HG02840 (cell line): ENCODE measurements around the gene RNF157.
"Not testable (repeated sequence)": the region's sequence is repeated elsewhere in the genome, so short reads cannot be mapped to it uniquely, and the experiment has no call there.

Source experiments
- ATAC-seq: cut with Tn5 transposase; IDR thresholded peaks from one replicate; pipeline ENCODE4 v1.9.1; 2021; ENCODE audit warnings: mild to moderate bottlenecking, moderate library complexity, moderate number of reproducible peaks; ENCODE audit not compliant: unreplicated experiment, low FRiP score

The RNF157 gene

DNA sequence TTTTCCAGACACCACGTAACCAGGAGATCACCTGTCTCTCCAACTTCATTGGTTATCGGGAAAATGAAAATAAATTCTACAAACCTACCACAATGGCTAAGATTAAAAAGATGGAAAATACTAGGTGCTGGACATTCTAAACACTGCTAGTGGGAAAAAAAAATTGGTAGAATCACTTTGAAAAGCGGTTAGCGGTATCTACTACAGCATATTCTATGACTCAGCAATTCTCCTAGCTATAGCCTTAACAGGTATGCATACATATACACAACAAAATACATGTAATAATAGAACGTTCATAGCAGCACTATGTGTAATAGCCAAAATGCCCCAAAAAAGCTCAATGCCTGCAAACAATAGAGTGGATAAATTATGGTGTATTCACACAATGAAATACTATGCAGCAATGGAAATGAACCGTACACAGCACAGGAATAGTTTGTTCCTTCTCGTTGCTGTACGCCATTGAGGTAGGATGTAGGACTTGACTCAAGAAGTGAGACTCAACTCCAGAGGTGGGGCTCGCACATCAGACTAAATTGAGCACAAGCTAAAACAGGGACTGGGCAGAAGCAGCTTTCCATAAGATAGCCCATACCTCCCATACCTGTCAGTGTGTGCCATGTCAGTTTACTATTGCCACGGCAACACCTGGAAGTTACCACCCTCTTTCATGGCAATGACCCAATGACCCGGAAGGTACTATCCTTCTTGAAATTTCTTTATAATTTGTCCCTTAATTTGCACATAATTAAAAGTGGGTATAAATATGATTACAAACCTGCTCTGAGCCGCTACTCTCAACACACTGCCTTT is 44.8 kb downstream of the RNF157 start:
- no peak for ATAC-seq

DNA sequence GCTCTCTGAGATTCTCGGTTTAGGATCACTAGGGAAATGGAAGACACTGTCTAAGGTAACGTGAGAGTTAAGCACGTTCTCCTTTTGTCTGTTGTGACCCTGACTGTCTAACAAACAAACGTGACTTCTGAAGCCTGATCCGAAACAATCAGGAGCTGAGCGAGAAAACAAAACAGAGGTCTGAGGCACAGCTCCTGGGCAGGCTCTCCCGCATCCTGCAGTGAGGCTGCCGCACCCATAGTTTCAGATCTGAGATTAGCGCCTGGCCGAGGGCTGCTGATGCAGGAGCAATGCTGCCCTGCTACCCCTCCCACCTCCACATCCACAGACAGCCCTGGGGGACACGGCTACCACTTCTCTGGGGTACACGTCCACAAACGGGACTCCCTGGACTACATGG is 46.7 kb downstream of the RNF157 start:
- no peak for ATAC-seq

DNA sequence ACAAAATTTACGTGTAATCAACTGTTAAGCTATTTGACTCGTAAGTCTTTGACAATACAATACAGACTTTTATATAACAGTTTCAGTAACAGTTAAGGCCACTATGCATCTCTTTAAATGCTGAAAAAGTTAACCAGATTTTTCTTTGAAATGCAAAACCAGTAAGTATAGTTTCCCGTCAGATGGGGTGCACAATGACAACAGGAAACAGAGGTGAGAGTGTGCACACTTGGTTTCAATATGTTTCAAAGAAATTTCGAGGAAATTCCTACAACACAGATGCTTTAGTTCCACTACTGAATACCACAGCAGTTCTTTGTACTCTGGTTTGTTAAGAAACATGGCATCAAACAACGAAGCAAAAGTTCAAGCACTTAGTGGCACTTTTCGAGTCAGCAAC is 48.4 kb downstream of the RNF157 start:
- ATAC-seq, result no peak

DNA sequence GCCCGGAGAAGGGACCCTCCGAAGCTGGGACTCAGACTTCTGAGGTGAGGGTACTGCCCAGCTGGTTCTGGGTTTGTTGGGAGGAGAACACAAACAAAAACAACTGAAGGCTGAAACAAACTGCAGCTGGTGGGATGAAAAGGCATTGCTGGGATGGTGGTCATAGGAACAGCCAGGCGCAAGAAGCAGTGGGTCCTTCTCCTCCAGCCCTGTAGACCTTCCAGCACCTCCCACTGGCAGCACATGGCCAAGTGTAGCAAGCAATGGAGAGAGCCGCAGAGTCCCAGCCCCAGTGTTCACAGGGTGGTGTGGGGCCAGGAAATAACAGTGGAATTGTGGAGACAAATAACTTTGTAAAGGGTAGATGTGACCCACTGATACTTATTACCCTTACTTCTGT is 50.6 kb downstream of the RNF157 start:
- ATAC-seq, result no peak

DNA sequence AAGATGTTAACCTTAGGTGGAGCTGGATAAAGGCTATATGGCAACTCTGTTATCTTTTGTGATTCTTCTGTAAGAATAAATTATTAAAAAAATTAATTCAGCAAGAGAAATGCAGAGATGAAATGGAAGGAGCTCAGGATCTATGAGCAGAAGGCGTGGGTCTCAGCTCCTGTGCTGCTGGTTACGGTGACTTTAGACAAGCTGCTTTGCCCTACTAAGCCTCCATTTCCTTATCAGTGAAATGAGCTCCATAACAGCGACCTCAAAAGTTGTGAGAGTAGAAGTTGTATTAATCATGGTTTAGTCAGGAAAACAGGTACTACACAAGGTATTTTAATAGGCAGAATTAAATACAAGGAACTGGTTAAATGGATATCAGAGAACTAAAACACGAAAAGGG is 51.0 kb downstream of the RNF157 start:
- ATAC-seq, result no peak

DNA sequence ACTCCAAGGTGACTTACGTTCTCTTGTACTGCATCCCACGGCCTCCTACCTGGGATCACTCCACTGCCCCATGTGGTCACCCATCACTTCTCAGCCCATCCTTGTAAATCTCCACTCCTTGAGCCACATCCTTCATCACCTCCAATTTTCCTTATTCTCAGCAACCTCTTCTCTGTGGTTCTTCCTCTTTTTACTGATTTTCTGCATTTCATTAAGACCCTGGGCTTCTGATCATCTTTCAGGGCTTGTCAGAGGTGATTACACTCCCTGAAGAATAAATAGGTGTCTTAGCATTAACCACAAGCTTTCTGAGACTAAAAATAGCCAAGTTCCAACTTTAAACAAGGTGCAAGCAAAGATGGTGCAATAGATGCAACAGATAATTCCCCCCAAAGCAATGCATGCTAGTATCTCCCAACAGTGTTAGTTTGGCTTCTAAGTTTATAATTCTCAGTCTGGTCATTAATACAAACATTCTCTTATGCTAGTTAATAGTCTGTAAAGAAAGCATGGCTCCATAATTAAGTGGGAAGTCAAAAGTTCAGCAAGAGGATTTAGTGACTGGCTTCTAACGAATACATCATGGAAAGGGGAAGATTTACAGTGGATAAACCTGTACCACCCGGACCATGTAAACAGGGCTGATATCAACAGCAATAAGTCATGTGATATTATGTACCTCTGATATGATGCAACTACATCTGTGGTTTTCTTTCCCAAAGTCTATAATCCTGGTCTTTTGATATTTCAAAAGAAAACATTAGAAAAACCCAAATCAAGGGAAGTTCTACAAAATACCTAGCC is 51.9 kb downstream of the RNF157 start:
- no peak for ATAC-seq

DNA sequence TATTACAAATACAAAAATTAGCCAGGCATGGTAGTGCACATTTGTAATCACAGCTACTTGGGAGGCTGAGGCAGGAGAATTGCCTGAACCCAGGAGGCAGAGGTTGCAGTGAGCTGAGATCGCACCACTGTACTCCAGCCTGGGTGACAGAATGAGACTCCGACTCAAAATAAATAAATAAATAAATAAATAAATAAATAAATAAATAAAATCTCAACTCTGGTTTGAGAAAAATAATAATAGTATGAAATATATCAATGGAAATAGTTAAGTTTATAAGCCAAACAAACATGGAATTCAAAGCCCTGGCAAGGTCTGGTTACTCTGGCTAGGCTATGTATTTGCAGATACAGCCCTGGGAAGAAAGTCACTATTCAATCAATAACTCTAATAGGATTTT is 53.5 kb downstream of the RNF157 start:
- not testable (repeated sequence) for ATAC-seq

DNA sequence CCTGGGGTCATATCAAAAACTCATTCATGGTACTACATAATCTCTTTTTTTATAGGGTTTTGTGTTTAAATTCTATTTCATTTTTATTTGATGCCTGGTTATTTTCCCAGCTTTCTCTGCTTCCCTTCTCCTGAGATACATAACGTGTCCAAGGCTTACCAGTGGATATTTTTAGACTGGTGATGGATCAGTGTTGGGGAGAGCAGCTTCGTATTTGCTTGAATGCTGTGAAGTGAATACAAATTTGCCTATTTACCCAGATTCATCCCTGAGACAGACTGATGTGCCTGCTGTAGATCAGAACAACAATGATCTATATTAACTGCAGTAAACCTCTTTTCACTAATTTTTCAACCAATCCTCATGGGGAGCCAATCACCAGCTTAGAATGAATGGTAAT is 56.0 kb downstream of the RNF157 start:
- no peak for ATAC-seq

DNA sequence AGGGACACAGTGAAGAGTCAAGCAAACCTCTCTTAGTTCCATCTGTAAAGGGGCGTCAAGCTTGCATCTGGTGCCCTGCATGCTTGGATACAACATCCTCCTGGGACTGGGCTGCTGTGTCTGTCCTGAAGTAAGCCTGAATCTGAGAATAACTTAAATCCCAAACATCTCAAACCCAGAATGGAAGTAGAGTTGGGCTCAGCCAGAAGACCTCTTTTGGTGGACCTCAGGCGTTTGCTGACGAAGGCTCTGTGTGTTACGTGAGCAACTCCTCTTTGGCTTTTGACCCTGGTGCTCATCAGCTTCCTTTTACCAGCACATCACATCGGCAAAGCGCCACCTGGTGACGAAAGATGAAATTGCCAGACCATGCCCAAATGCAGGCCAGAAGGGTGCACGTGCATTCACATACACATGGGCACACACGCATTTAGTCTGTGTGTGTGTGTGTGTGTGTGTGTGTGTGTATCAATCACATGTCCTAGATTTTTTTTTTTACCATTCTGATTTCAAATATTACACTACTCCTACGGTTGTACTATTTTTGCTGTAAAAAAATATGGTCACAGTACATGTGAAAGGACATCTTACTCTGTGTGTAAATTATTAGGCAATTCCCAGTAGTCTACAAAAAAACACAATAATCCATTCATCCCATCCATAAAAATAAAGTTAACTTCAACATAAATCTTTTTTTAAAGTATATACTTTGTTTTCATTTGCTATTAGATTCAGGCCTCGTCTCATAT is 58.1 kb downstream of the RNF157 start:
- peak; percentile 61 for ATAC-seq

DNA sequence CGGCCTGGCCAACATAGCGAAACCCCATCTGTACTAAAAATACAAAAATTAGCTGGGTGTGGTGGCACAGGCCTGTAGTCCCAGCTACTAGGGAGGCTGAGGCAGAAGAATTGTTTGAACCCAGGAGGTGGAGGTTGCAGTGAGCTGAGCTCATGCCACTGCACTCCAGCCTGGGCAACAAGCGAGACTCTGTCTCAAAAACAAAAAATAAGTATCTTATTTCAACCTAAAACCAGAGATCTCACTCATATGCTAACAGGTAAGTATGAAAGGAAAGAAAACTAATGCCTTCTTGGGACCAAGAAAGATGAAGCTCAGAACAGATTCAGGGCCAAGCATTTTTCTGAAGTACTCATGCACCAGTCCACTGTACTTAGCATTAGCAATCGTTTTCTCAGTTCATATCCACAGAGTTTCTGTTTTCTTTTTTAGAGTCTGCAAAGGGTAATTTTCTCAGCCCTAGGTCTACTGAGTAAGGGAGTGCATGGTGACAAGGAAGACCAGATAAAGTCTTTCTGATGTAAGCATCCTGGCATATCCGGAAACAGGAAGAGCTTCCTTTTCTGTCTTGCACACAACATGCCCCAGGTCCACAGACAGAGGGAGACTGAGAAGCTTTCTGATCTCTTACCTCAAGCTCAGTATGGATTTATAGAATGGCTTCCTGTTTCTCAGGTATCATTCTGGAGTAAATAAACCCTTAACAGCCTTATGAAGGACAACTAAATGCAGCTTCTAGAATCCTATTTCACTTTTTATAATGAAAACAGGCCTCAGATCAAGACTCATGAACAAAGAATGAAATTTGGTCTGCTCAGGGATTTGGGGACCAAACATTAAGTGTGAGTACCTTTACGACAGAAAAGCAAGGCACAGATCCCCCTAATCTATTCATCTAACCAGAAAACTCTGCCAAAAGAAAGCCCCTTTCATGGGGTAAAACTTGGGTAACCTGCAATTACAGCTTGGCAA is 60.5 kb downstream of the RNF157 start:
- no peak for ATAC-seq

DNA sequence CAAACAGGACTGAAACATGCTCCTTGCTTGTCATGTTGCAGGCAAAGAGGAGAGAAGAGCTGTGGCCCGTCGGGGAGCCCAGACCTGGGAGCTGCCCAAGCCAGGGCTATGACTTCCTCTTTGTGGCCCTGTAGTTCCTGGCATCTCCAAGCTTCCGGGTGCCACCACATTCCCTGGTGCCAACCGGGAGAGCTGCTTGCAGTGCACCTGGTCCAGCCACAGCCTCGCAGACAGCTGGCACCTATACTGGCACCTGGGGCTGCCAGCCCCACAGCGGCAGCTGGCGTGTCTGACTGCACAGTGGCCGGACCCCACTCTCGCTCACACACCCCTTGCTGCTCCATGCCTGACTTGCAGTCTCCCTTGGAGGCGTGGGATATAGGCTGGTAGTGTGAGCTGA is 62.2 kb downstream of the RNF157 start:
- no peak for ATAC-seq

DNA sequence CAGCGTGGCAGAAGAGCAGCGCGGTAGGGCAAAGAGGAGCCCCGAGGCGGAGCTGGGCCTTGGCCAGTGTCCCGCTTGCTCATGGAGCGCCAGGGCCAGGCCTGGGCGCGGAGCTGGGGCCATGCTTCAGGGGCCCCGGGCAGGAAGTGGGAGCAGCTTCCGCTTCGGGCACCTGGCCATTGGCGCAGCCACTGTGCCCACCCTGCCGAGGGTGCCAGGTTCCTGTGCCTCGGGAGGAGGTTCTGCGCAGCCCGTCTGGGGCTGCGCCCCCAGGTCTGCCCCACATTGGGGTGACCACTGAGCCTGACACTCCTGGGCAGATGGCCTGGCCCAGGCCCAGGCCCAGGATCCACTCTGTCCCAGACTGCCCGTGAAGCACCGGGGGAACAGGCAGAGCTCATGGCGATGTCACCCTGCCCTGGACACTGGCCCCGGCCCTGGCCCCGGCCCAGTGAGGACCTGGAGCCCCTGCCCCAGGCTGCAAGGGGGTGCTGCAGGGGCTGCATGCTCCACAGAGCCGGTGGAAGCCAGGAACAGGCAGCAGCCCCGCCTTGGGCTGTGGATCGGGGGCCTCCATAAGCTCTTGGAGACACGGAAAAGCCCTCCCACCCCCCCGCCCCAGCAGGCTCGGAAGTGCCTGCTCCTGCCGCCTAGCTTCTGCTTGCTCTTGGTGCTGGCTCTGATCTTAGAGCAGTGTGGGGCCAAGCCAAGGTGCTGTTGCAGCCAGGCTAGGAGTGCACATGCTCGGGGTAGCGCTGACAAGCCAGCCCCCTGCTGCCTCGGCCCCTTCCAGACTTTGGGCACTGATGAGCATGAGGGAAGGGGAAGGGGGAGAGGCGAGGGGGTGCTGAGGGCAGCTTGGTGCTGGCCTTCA is 63.4 kb downstream of the RNF157 start:
- no peak for ATAC-seq

DNA sequence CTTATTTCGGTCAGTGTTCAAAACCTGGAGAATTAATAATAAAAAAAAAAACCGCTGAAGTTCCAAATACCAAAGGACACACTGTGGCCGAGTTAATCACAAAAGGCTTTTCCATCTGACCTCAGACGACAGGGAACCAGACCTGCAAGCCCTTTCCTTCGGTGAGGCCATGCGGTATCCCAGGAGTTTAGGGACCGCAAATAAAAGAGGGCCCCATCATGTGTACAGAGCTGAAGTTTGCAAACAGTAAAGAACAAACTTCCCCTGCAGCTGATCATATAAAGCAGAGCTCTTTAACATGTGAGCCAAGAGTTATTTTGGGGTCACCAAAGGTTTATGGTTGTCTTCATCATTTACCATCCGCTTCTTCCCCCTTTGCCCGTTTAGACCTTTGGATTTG is 66.3 kb downstream of the RNF157 start:
- ATAC-seq, result no peak

DNA sequence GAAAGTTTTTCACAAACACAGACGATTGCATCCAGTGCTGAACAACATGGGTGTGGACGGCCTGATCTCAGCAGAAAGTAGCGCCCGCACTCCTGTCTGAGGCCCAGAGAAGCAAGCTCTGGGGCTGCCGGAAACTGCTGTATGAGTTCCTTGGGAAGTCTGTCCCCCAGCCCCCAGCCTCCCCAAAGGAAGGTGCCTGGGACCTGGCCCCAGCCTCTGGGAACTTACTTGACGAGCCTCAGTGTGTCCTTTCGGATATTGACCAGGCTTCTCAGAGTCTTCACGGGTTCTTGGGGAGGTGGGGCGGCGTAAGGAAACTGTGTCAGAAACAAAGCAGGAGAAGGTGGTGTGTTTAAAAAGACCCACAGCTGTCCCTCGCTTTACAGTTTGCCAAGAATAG is 66.8 kb downstream of the RNF157 start:
- no peak for ATAC-seq

DNA sequence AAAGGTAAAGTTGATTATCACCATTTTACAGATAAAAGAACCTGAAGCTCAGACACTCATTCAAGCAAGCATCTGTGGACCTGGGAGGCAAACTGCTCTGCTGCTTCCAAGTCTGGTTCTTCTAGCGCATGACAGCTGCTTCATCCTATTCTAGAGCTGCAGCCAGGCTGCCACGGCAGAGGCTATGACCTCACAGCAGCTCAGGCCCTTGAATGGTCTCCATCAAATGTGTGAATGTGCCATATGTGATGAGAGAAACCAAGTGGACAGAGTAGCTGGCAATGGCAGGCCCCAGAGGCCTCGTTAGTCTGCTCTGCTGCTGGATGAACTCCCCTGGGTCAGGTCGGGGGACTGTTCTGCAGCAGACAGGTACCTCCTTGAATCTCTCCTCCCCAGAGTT is 68.6 kb downstream of the RNF157 start:
- no peak for ATAC-seq

DNA sequence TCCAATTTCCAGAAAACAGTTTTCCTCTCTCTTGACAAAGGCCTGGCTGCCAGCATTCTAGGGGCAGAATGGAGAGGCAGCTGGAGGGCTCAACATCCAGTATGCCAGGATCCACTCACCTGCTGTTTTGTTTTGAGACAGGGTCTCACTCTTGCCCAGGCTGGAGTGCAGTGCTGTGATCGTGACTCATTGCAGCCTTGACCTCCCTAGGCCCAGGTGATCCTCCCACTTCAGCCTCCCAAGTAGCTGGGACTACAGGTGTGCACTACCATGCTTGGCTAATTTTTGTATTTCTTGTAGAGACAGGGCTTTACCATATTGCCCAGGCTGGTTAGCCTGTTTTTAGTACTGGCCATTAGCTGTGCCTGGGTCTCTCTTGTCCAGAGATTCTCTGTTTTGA is 70.2 kb downstream of the RNF157 start:
- ATAC-seq, result no peak

DNA sequence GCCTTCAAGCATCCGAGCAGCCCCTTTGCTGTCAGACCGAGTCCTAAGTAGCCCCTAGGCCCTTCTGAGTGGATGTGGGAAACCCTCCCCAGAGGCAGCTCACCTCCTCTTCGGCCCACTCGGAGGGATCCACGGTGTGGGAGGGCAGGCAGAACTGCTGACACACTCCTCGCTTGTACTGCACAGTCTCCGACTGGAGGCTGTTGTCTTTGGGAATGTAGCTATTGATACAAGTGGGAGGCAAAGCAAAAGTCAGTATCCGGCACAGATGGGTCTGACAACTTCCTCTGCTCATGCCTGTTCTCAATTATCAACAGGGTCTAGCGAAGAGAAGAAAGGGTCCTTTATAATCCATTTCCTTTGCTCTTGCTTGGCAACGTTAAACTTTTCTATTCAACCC is 73.4 kb downstream of the RNF157 start:
- no peak for ATAC-seq

DNA sequence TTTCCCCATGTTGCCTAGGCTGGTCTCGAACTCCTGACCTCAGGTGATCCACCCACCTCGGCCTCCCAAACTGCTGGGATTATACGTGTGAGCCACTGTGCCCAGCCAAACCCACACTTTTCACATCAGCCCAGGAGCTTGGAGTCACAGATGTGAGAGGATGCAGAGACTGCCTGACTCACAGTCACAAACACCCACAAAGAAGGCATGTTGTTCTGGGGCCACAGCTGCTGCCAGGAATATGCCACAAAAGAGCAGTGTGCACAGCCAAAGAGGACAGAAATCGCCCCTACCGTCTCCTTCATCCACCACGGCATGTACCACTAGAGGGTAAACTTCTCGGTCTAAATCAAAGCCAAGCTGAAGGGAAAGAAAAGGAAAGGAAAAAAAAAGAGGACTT is 74.1 kb downstream of the RNF157 start:
- no peak for ATAC-seq

DNA sequence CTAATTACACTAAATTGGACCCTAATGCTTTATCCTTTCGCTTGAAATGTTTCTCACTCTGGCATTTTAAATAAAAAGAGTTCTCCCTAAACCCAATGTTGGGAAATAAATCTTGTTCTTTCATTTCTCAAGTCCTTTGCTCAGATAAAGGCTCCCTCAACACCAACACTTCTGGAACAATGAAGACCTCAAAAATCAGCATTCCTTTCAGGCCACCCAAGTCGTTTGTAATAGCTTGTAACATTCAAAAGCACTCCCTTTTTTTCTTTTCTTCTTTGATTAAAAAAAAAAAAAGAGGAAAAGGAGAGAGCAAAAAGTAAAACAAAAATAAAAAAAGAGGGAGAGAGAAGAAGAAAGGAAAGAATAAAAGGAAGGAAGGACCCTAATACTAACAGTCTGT is 76.0 kb downstream of the RNF157 start:
- no peak for ATAC-seq
